WTC11 (cell line): ENCODE results near the gene CRYBB1. TPM values are rescaled to one million over a fixed set of nuclear protein-coding genes. Genes with fewer than 3 reads are reported as not detected.

Source experiments
- ATAC-seq: fragments of 200-7000 bp; cut with Tn5 transposase; 2 replicates; pipeline ENCODE4 v1.10.0; 2021; ENCODE audit warnings: mild to moderate bottlenecking, moderate library complexity
- CTCF ChIA-PET: fragments of 300-600 bp; sonication (Branson Sonifier 250); formaldehyde crosslinking; loops from one replicate; lab custom pipeline; 2021; ENCODE audit warnings: antibody characterized with exemption; lab: Charles Lee
- POLR2A ChIA-PET: fragments of 350-600 bp; sonication (Branson Sonifier 250); formaldehyde crosslinking; loops from one replicate; lab custom pipeline; 2021; ENCODE audit warnings: antibody characterized with exemption; lab: Charles Lee
- DNase-seq: peaks from one replicate; pipeline ENCODE4 v3.0.0; 2021; ENCODE audit warnings: low spot score
- H3K27ac Mint-ChIP-seq: 2 replicates; pipeline ENCODE4 v1.8.0; 2021; ENCODE audit warnings: mixed read lengths
- H3K27me3 Mint-ChIP-seq: 2 replicates; pipeline ENCODE4 v1.8.0; 2021; ENCODE audit warnings: low read depth, mild to moderate bottlenecking, moderate library complexity, mixed read lengths
- H3K36me3 Mint-ChIP-seq: 2 replicates; pipeline ENCODE4 v1.8.0; 2021; ENCODE audit warnings: mixed read lengths
- H3K4me1 Mint-ChIP-seq: 2 replicates; pipeline ENCODE4 v1.8.0; 2022; ENCODE audit warnings: mixed read lengths
- H3K4me3 Mint-ChIP-seq: 2 replicates; pipeline ENCODE4 v1.8.0; 2021; ENCODE audit warnings: mild to moderate bottlenecking, moderate library complexity, mixed read lengths
- H3K9me3 Mint-ChIP-seq: 2 replicates; pipeline ENCODE4 v1.8.0; 2021; ENCODE audit warnings: mixed read lengths
- AFF4 ChIP-seq: sonication (generic); formaldehyde crosslinking; IDR thresholded peaks from 2 replicates; pipeline ENCODE4 v1.8.1; 2023; ENCODE audit warnings: mild to moderate bottlenecking, missing genetic modification reagents, borderline replicate concordance
- ATF2 ChIP-seq: sonication (generic); formaldehyde crosslinking; IDR thresholded peaks from 2 replicates; pipeline ENCODE4 v1.8.1; 2022; ENCODE audit warnings: low read depth, missing genetic modification reagents, borderline replicate concordance
- ATF6 ChIP-seq: sonication (generic); formaldehyde crosslinking; IDR thresholded peaks from 2 replicates; pipeline ENCODE4 v1.8.1; 2023; ENCODE audit warnings: mild to moderate bottlenecking, missing genetic modification reagents
- CBFB ChIP-seq: sonication (generic); formaldehyde crosslinking; IDR thresholded peaks from 2 replicates; pipeline ENCODE4 v1.8.1; 2022; ENCODE audit warnings: mild to moderate bottlenecking, low read depth, missing genetic modification reagents
- FOXJ3 ChIP-seq: sonication (generic); formaldehyde crosslinking; IDR thresholded peaks from 2 replicates; pipeline ENCODE4 v1.9.0; 2021; ENCODE audit warnings: missing genetic modification reagents, mild to moderate bottlenecking, borderline replicate concordance
- HMGA2 ChIP-seq: fragments of 250-450 bp; sonication (Bioruptor Pico); IDR thresholded peaks from 2 replicates; pipeline ENCODE4 v1.4.0; 2021; ENCODE audit warnings: mild to moderate bottlenecking, moderate library complexity
- NFYB ChIP-seq: sonication (generic); formaldehyde crosslinking; conservative IDR thresholded peaks from 2 replicates; pipeline ENCODE4 v1.8.0; 2022; ENCODE audit warnings: low read depth, missing genetic modification reagents
- OVOL2 ChIP-seq: fragments of 250-450 bp; sonication (Bioruptor Pico); IDR thresholded peaks from 2 replicates; pipeline ENCODE4 v1.9.0; 2021; ENCODE audit warnings: mild to moderate bottlenecking, borderline replicate concordance
- PREB ChIP-seq: sonication (generic); formaldehyde crosslinking; IDR thresholded peaks from 2 replicates; pipeline ENCODE4 v1.8.1; 2022; ENCODE audit warnings: mild to moderate bottlenecking, missing genetic modification reagents, moderate library complexity, borderline replicate concordance
- SOX15 ChIP-seq: fragments of 250-450 bp; sonication (Bioruptor Pico); IDR thresholded peaks from 2 replicates; pipeline ENCODE4 v1.9.0; 2021; ENCODE audit warnings: mild to moderate bottlenecking
- TEAD4 ChIP-seq: sonication (generic); formaldehyde crosslinking; IDR thresholded peaks from 2 replicates; pipeline ENCODE4 v1.8.0; 2022; ENCODE audit warnings: mild to moderate bottlenecking, missing genetic modification reagents
- ZNF121 ChIP-seq: sonication (generic); formaldehyde crosslinking; IDR thresholded peaks from 2 replicates; pipeline ENCODE4 v1.8.0; 2023; ENCODE audit warnings: missing genetic modification reagents
- ZNF532 ChIP-seq: fragments of 250-450 bp; sonication (Bioruptor Pico); IDR thresholded peaks from 2 replicates; pipeline ENCODE4 v1.9.0; 2021; ENCODE audit warnings: mild to moderate bottlenecking, borderline replicate concordance
- total RNA-seq: library from RNA; stranded (reverse); gene quantifications from 3 replicates; pipeline ENCODE4 v1.2.3, GENCODE V29; 2021

The CRYBB1 gene
- total RNA-seq, 1 experiment from 2014 or later = 4.0 TPM

- TF ChIP-seq PREB = no peak
- no peak for TF ChIP-seq ATF6
- no peak for TF ChIP-seq FOXJ3
- no peak for TF ChIP-seq OVOL2
- no peak for TF ChIP-seq ZNF532 (CRISPR knock-in tag)
- TF ChIP-seq NFYB = no peak
- TF ChIP-seq TEAD4 (CRISPR knock-in tag) = no peak
- TF ChIP-seq SOX15 (CRISPR knock-in tag) = no peak
- TF ChIP-seq HMGA2 (CRISPR knock-in tag) = no peak
- no peak for TF ChIP-seq AFF4 (CRISPR knock-in tag)
- no peak for ATAC-seq
- H3K4me1 Mint-ChIP-seq = peaks cover 32% of the 10 kb centered on the region
- ChIA-PET POLR2A (no interaction called here), CTCF (interaction anchor here (1.1 to 2.1 kb wide), 2 partner anchors 99 to 159 kb away, joined by 4 to 8 read pairs; no protein-coding TSS in a partner anchor)
- peaks cover 9% of the 10 kb centered on the region for H3K27me3 Mint-ChIP-seq
- H3K9me3 Mint-ChIP-seq = no peaks in the 10 kb centered on the region
- H3K36me3 Mint-ChIP-seq = peaks cover 25% of the 10 kb centered on the region
- H3K4me3 Mint-ChIP-seq = no peak overlapping the region
- H3K27ac Mint-ChIP-seq = no peak overlapping the region; the same call in 1 of the 2 replicates
- DNase-seq = no peak
Measured at GRCh38 chr22:26662160-26662559, 44.3 kb upstream of the CRYBB1 start.

- ATAC-seq = no peak
- H3K9me3 Mint-ChIP-seq = no peaks in the 10 kb centered on the region
- no peak for DNase-seq
- H3K27ac Mint-ChIP-seq = peak overlapping the region; percentile 82
- POLR2A ChIA-PET = interaction anchor here (0.6 to 0.8 kb wide), 2 partner anchors 17 to 106 kb away, joined by 3 to 6 read pairs; no protein-coding TSS in a partner anchor
- H3K4me3 Mint-ChIP-seq = no peak overlapping the region
- peaks cover 32% of the 10 kb centered on the region for H3K4me1 Mint-ChIP-seq
- CTCF ChIA-PET = interaction anchor here (0.5 to 1.2 kb wide), 4 partner anchors 8 to 19 kb away, joined by 3 to 4 read pairs (median 4); no protein-coding TSS in a partner anchor
- H3K36me3 Mint-ChIP-seq = peaks cover 25% of the 10 kb centered on the region
- H3K27me3 Mint-ChIP-seq = peaks cover 12% of the 10 kb centered on the region
- TF ChIP-seq ZNF121 (CRISPR knock-in tag) (no peak), ZNF532 (CRISPR knock-in tag) (no peak), CBFB (CRISPR knock-in tag) (no peak), ATF2 (CRISPR knock-in tag) (no peak)
Measured at GRCh38 chr22:26660961-26661578, 43.2 kb upstream of the CRYBB1 start.
